NCI-H748 treated with DMSO at 0.1 percent for 48 hours (cell line): ENCODE measurements around the gene RXRB.

Experiments
- DNase-seq: peaks from one replicate; lab custom pipeline; 2025; lab: John Stamatoyannopoulos, UW

RXRB gene

DNA sequence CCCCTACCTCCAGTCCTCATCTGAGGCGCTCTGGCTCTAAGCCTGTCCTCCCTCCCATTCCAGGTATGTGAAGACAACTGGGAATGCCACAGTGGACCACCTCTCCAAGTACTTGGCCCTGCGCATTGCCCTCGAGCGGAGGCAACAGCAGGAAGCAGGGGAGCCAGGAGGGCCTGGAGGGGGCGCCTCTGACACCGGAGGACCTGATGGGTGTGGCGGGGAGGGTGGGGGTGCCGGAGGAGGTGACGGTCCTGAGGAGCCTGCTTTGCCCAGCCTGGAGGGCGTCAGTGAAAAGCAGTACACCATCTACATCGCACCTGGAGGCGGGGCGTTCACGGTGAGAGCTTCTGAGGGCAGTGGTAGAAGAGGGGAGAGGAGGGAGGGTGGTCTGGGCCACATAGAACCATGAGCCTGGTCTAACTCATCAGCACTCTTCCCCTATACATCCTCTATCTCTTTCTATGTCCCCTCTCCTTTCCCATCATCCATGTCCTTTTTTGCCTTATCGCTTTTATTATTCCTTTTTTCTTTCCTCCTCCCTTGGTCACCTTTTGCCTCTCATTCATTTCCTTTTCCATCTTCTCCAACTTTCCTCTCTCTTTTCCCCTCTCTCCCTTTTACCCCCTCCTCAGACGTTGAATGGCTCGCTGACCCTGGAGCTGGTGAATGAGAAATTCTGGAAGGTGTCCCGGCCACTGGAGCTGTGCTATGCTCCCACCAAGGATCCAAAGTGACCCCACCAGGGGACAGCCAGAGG lies 11.4 kb upstream of the RXRB start:
- no peak for DNase-seq

GRCh38 chr6:33211136-33211535 lies 10.7 kb upstream of the RXRB start:
- DNase-seq: no peak

DNA sequence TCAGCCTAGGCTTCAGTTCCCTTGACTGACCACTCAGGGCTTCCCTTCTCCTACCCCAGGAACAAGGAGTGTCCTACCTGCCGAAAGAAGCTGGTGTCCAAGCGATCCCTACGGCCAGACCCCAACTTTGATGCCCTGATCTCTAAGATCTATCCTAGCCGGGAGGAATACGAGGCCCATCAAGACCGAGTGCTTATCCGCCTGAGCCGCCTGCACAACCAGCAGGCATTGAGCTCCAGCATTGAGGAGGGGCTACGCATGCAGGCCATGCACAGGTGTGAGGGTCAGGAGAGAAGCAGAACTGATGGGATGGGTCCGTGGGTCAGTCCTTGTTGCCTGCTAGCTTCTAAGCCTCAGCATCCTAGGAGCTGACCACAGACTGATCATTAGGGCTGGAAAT lies 9.4 kb upstream of the RXRB start:
- no peak for DNase-seq

GRCh38 chr6:33208091-33208967 lies 7.9 kb upstream of the RXRB start, which contains the start of gene RING1:
Gene RING1, plus strand, starts transcription at chr6:33208500. Its CDS starts 323 bp downstream, at chr6:33208823.
- peak; percentile 54 for DNase-seq

DNA sequence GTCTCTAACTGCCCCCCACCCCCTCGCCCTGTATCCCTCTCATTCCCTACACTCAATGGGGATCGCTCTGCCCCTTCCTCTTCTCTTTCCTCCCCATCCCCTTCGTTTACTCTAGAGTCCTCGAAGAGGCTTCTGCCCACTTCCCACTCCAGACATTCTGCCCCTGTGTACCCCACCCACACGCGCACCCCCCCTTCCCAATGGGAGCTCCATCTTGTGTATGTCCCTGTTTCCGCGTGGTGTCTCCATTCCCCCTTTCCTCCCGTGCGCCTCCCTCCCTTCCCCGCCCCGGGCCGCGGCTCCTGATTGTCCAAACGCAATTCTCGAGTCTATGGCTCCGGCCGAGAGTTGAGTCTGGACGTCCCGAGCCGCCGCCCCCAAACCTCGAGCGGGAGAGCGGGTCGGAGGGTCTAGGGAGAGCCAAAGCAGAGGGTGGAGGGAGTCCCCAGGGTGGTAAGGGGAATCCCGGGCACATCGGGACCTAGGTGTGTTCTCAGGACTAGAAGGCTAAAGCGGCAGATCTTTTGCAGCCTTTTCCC lies 7.2 kb upstream of the RXRB start:
- DNase-seq: no peak

DNA sequence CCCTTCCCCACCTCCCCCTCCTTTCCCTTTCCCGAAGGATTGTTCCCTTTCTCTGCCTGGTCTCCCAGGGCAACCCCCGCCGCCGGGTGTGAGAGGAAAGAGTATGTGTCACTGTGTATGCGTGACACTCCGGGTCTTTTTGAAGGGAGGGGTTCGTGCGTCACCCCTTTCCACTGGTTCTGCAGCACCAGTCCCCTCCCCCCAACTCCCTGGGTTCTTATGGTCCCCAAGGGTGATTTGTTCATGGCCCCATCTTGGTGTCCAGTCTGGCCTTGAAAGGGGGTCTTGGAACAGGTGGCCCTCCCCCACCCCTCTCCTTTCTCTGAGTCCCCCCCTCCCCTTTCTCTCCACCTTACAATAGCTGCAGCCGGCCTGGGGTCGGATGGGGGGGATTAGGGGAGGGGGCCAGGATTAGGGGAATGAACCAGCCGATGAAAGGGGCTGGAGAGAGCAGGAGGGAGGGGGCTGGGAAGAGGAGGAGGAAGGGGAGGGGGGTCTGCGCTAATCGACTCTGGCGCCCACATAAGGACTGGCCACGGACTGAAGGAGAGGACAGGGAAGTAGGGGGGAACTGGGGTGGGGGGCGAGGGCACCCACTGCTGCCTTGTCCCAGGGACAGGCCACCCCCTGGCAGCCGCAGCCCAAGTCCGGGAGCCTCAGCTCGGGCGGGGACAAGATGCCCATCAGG lies 6.5 kb upstream of the RXRB start:
- no peak for DNase-seq

GRCh38 chr6:33206027-33206863 lies 5.8 kb upstream of the RXRB start:
- DNase-seq: no peak

- DNase-seq: no peak
Measured at GRCh38 chr6:33205191-33206026, 4.9 kb upstream of the RXRB start.

- peak; percentile 88 for DNase-seq
Measured at GRCh38 chr6:33204415-33205190, 4.1 kb upstream of the RXRB start, which contains the start of gene HSD17B8. Gene HSD17B8, plus strand, starts transcription at chr6:33204655. Its CDS starts 14 bp downstream, at chr6:33204669.

GRCh38 chr6:33204165-33204414 lies 3.6 kb upstream of the RXRB start:
- no peak for DNase-seq

DNA sequence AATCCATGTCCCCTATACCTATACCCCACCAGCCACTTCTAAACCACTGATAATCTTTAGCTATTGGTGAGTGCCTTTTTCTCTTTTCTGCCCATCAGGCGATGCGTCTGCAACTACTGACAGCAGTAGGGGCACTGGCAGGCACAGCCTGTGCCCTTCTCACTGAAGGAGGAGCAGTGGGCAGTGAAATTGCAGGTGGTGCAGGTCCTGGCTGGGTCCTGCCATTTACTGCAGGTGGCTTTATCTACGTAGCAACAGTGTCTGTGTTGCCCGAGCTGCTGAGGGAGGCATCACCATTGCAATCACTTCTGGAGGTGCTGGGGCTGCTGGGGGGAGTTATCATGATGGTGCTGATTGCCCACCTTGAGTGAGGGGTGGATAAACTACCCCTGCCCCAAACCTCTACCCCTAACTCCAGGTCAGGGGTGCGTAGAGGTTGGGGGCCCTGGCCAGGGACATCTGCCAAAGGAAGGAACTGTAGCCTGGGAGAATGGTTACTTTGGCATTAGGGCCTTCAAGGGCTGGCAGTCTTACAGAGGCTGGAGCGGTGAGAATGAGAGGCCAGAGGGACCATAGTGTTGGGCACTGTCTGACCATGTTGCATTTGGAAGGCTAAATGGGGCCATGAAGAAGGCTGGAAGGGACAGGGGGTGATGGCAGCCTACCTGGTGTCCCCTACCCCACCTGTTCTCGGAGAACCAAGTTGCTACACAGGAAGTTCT lies 3.1 kb upstream of the RXRB start:
- DNase-seq: no peak

DNA sequence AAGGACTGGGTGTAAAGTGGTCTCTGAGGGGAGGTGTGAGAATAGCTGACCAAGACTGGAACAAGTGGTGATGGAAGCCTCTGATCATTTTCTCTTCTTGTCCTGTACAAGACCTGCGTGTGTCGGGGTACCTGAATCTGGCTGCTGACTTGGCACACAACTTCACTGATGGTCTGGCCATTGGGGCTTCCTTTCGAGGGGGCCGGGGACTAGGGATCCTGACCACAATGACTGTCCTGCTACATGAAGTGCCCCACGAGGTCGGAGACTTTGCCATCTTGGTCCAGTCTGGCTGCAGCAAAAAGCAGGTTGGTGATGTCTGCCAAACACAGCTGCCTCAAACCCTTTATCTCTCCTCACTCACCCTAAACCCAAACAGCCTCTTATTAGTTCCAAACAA lies 2.3 kb upstream of the RXRB start:
- DNase-seq: no peak

DNA sequence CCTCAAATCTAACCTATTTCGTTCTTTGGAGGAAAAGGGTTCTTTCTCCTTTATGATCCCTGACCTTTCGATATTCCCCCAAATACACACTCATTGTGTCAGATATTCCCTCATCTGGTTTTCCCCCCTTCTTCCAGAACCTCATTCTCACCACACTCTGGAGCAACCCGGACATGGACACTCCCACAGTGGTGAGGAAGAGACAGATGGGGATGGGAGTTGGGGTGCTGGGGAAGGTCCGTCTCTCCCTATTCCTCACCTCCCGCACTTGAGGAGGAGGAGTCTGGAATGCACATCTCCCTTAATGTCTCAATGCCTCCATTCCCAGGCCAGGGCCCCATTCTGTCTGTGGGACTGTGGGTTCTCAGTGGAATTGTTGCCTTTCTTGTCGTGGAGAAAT lies 1.5 kb upstream of the RXRB start:
- DNase-seq: no peak

DNA sequence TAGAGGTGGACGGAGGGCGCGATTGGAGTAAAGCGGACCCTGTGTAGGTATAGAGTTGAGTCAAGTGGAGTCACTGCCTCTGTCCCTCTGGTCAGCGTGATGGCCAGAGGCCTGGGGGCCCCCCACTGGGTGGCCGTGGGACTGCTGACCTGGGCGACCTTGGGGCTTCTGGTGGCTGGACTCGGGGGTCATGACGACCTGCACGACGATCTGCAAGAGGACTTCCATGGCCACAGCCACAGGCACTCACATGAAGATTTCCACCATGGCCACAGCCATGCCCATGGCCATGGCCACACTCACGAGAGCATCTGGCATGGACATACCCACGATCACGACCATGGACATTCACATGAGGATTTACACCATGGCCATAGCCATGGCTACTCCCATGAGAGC lies 681 bp upstream of the RXRB start:
- DNase-seq: no peak

DNA sequence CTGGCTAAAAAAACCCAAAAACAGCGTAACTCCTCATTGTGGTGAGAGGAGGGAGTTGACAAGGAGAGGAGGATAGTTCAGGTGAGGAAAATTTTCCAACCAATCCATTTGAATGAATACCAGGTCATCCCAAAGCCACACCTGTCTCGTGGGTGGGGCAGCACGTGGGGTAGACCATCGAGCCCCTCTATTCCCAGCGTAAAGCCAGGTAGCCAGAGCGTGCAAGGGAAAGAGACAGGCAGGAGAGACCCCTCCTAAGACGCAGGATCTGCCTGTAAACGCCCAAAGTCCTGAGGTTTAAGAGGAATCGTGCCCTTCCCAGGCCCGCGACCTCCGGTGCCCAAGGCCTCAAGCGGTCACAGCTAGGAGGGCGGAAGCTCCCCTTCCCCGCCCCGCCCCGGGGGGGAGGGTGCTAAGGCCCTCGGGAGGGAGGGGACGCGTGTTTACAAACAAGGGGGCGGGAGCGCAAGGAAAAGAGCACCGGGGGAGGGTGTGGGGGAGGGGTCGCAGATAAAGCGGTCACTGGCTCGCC lies 712 bp downstream of the RXRB start:
- DNase-seq: no peak

DNA sequence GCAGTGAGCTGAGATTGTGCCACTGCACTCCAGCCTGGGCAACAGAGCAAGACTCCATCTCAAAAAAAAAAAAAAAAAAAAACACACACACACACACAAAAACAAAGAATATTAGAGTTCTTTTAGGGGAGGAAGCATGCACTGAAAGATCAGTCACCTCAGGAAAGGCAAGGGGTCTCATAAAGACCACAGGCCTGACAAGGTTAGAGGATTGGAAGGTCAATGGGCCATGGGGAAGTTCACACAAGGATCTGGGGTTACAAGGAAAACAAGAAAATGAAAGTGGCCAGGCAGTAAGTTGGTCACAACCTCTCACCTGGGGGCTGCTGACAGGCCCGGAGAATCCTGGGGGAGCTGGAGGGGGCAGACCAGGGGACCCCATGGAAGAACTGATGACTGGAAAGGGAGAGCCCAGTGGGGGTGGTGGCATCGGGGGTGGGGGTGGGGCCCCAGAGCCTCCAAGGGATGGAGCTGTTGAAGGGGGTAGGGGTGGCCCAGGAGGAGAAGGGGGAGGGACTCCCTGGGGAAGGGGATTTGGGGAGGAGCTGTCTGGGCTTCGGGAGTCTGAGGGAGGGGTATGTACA lies 1.5 kb downstream of the RXRB start:
- DNase-seq: no peak

DNA sequence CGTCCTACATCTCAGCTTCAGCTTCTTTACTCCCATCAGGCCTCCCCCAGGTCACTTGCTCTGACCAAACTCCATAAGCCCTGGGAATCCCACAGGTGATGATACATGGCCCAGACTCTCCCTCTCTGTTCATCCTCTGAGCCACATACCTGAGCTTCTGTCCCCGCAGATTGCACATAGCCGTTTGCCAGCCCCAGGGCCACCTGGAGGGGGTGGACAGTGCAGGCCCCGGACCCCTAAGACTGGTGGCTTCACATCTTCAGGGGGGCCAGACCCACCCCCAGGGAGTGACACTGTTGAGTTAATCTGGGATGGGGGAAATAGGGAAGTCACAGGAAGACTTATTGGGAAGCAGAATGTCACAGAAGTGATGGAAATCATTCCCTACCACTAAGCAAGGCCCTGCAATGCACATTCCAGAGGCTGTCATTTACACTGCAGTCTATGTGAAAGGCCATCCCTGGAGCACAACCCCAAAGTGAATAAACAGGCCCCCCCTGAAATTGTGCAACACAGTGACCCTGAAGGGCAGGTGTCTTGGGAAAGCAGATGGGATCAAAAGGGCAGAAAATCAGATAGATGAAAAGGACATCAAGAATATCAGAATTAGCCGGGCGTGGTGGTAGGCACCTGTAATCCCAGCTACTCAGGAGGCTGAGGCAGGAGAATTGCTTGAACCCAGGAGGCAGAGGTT lies 2.2 kb downstream of the RXRB start:
- DNase-seq: no peak
